ENCODE data around the gene PEPD. TPM values are rescaled to one million over a fixed set of nuclear protein-coding genes. Genes with fewer than 3 reads are reported as not detected.
A peak's percentile ranks its signal among the peaks of the same experiment; 100 is the strongest.

The PEPD gene
- total and polyA plus RNA-seq, 2 donors (not counting 3 experiments of a cell fraction or from before 2014, with no cell fraction given): 73.7 to 126 TPM

GRCh38 chr19:33376941-33377557 lies 144.5 kb downstream of the PEPD start:
- peaks cover 80% of the 10 kb centered on the region for H3K79me2 ChIP-seq (ENCODE audit: control insufficient read depth, insufficient read depth, low read length)
- CTCF ChIA-PET: interaction anchor here (0.6 to 2.1 kb wide), 13 partner anchors 9 to 391 kb away, joined by 3 to 13 read pairs (median 3); no protein-coding TSS in a partner anchor
- peak overlapping the region; percentile 80 for H3K4me2 ChIP-seq (ENCODE audit: insufficient read depth, low read length)
- dilution Hi-C loops (cut with MboI; ENCODE audit: extremely low pct_ligation_motif_present, low sequenced_read_pairs) (no loop called here), intact Hi-C loops (cut with micrococcal nuclease) (loop anchor here (2.0 to 10.0 kb wide), 4 partner anchors 18 to 508 kb away; partner anchors contain the start of genes CEP89 and FAAP24)
- H3K4me1 ChIP-seq (ENCODE audit: control insufficient read depth, extremely low read depth, insufficient read depth, low read length): peaks cover 46% of the 10 kb centered on the region
- peaks cover 5 to 10% of the 10 kb centered on the region in 2 experiments for H3K36me3 ChIP-seq (ENCODE audit: control insufficient read depth in 2 of 2, extremely low read depth in 1 of 2, insufficient read depth in 2 of 2, low read length in 2 of 2)
- peak overlapping the region; percentile 94 for H3K27ac ChIP-seq (ENCODE audit: insufficient read depth, low read depth, low read length)
- peak overlapping the region; percentile 51 for H3K9ac ChIP-seq (replicated peaks; ENCODE audit: extremely low read depth, insufficient read depth, low read length)
- POLR2A ChIA-PET: no interaction called here
- no peak overlapping the region for H2AFZ ChIP-seq (ENCODE audit: low read depth, low read length)
- H3K27me3 ChIP-seq (ENCODE audit: control insufficient read depth in 2 of 2, insufficient read depth in 2 of 2, low read length in 2 of 2): no peaks in the 10 kb centered on the region
- no peak for TF ChIP-seq EZH2 (IDR thresholded peaks at IDR 0.05; ENCODE audit: borderline replicate concordance, low read depth, low read length, severe bottlenecking)
- TF ChIP-seq POLR2AphosphoS5 (IDR thresholded peaks at IDR 0.05; ENCODE audit: insufficient read depth, low read depth, low read length): no peak
- no peak for TF ChIP-seq POLR2A (IDR thresholded peaks at IDR 0.05; ENCODE audit: low read depth, low read length)
- no peak for TF ChIP-seq CTCF (IDR thresholded peaks at IDR 0.05; ENCODE audit: extremely low read depth in 1 of 2, insufficient read depth in 1 of 2, low read depth in 1 of 2, low read length in 2 of 2)
- TF ChIP-seq GATA2 (IDR thresholded peaks at IDR 0.05; ENCODE audit: insufficient read depth, insufficient read length, low read depth, low read length): no peak
- no peak for TF ChIP-seq FOS (IDR thresholded peaks at IDR 0.05; ENCODE audit: borderline replicate concordance, insufficient read depth, low read length)
- TF ChIP-seq MAX (IDR thresholded peaks at IDR 0.05; ENCODE audit: insufficient read depth, insufficient read length): no peak
- TF ChIP-seq JUN (IDR thresholded peaks at IDR 0.05; ENCODE audit: borderline replicate concordance, insufficient read depth, insufficient read length, low read depth): no peak
- no peak for TF ChIP-seq MYC (IDR thresholded peaks at IDR 0.05; ENCODE audit: low read depth, low read length)
- FAIRE-seq: no peak
- H3K9me1 ChIP-seq (replicated peaks; ENCODE audit: control insufficient read depth, extremely low read depth, insufficient read depth, low read length): no peaks in the 10 kb centered on the region
- H3K4me3 ChIP-seq (replicated peaks in 1 of 3; ENCODE audit: insufficient read depth in 1 of 3, low read depth in 1 of 3, low read length in 3 of 3): peak overlapping the region in 1 of 3 experiments; percentile 7
- DNase-seq (ENCODE audit: low read depth, low spot score): peak; percentile 42
- BruUV-seq (replicated peaks): no TSS peak
- H4K20me1 ChIP-seq (replicated peaks; ENCODE audit: control insufficient read depth, extremely low read depth, insufficient read depth, low read length): peaks cover 9% of the 10 kb centered on the region
- H3K9me3 ChIP-seq (replicated peaks; ENCODE audit: control insufficient read depth, insufficient read depth, low read length): no peaks in the 10 kb centered on the region
